ENCODE measurements around the gene PCNX1. TPM values are rescaled to one million over a fixed set of nuclear protein-coding genes. Genes with fewer than 3 reads are reported as not detected.

Gene PCNX1
- total RNA-seq: 210 TPM

GRCh38 chr14:70907176-70907995 lies at the start of gene PCNX1:
Gene PCNX1 (plus strand): TSS chr14:70907459. CDS start chr14:70907851, 392 bp downstream.

Small RNAs within 50 kb of the gene (small RNA-seq; reads per million reads assigned to genes)
- gene AC005230.1 (ENCODE audit: low replicate concordance): not detected
- not detected for gene GTF3AP2 (ENCODE audit: low replicate concordance)

Other genes starting within 250 kb of the PCNX1 start
- gene MAP3K9, start 97.9 kb upstream of the PCNX1 start, total RNA-seq: 26.3 TPM

Data from parietal lobe (tissue), 2 donors.